Measurements from ENCODE around the gene CUBN. TPM values are rescaled to one million over a fixed set of nuclear protein-coding genes. Genes with fewer than 3 reads are reported as not detected.

CUBN gene
- total RNA-seq, 4 donors from 2014 or later = 0.37 to 1.5 (median 1.1) TPM

DNA sequence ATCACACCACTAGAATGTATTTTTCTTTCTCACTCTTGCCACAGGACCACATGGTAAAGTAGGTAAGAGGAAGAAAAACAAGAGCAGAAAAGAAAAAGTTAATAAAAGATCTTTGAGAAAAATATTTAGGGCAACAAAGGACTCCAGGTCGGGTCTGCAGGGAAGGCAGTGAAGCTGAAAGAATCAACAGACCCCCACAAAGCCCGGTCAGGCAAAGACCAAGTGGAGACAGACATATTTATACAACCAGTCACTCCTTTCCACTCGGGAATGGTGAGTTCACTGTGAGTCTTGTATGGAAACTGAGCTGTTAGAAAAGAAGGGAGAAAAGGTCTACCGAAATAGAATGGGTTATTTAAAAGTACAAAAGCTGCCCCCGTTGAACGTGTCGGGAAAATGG is 340.4 kb downstream of the CUBN start:
- TF ChIP-seq, protein P1, sequence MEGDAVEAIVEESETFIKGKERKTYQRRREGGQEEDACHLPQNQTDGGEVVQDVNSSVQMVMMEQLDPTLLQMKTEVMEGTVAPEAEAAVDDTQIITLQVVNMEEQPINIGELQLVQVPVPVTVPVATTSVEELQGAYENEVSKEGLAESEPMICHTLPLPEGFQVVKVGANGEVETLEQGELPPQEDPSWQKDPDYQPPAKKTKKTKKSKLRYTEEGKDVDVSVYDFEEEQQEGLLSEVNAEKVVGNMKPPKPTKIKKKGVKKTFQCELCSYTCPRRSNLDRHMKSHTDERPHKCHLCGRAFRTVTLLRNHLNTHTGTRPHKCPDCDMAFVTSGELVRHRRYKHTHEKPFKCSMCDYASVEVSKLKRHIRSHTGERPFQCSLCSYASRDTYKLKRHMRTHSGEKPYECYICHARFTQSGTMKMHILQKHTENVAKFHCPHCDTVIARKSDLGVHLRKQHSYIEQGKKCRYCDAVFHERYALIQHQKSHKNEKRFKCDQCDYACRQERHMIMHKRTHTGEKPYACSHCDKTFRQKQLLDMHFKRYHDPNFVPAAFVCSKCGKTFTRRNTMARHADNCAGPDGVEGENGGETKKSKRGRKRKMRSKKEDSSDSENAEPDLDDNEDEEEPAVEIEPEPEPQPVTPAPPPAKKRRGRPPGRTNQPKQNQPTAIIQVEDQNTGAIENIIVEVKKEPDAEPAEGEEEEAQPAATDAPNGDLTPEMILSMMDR (IDR thresholded peaks at IDR 0.05) = no peak
- TF ChIP-seq EP300 (IDR thresholded peaks at IDR 0.05; ENCODE audit: low read depth) (no peak), POLR2AphosphoS5 (IDR thresholded peaks at IDR 0.05) (no peak), POLR2A (IDR thresholded peaks at IDR 0.05) (no peak)
- no peaks in the 10 kb centered on the region for H3K9me3 ChIP-seq
- H3K4me3 ChIP-seq = no peak overlapping the region
- WGBS, 2 donors (ENCODE audit: low coverage in 1 of 2) = 48 to 82% methylated on average over 2 to 7 of the region's 7 CpGs
- H3K27ac ChIP-seq = no peak overlapping the region
- in situ Hi-C loops (cut with MboI; ENCODE audit: low pct_ligation_motif_present in 1 of 4, low pct_unique_long_range_greater_than_20kb in 1 of 4, low sequenced_read_pairs in 3 of 4) (loop anchor here in 2 of 4 donors (25.0 kb wide), 1 partner anchor 902 kb away; no protein-coding TSS in a partner anchor), intact Hi-C loops (cut with DNase I; ENCODE audit: low total_unique reads) (no loop called here)
- no peaks in the 10 kb centered on the region for H3K36me3 ChIP-seq
- DNase-seq = no peak
- no peaks in the 10 kb centered on the region for H3K27me3 ChIP-seq
- H3K4me1 ChIP-seq = peaks cover 0 to 6% (median 0%) of the 10 kb centered on the region in 4 donors

DNA sequence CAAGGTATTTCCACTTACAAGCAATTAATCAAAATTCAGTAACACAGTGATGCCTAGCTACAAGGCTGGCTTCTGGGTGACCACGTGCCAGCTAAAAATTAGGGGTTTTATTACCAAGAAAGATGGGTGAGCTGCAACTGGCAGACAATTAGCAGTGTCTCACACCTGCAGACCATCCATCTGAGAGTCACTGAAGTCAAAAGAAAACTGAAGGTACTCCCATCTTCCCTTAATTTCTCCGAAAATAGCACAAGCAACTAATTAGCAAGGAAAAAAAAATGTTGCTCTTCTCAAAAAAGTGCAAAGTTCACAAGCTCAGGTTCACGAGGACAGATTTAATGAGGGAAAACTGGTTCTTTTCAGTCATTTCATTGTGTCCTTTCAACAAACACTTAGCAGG is 340.8 kb downstream of the CUBN start:
- peaks cover 0 to 2% (median 0%) of the 10 kb centered on the region in 4 donors for H3K4me1 ChIP-seq
- 81 to 92% methylated on average over 3 of the region's 3 CpGs for WGBS, 2 donors (ENCODE audit: low coverage in 1 of 2)
- no peaks in the 10 kb centered on the region for H3K9me3 ChIP-seq
- no peak for DNase-seq
- intact Hi-C loops (cut with DNase I; ENCODE audit: low total_unique reads) (no loop called here), in situ Hi-C loops (cut with MboI; ENCODE audit: low pct_ligation_motif_present in 1 of 4, low pct_unique_long_range_greater_than_20kb in 1 of 4, low sequenced_read_pairs in 3 of 4) (loop anchor here in 2 of 4 donors (25.0 kb wide), 1 partner anchor 901 kb away; no protein-coding TSS in a partner anchor)
- no peak overlapping the region for H3K27ac ChIP-seq
- no peaks in the 10 kb centered on the region for H3K36me3 ChIP-seq
- no peak for TF ChIP-seq EP300 (IDR thresholded peaks at IDR 0.05; ENCODE audit: low read depth)
- H3K4me3 ChIP-seq = no peak overlapping the region
- no peaks in the 10 kb centered on the region for H3K27me3 ChIP-seq

DNA sequence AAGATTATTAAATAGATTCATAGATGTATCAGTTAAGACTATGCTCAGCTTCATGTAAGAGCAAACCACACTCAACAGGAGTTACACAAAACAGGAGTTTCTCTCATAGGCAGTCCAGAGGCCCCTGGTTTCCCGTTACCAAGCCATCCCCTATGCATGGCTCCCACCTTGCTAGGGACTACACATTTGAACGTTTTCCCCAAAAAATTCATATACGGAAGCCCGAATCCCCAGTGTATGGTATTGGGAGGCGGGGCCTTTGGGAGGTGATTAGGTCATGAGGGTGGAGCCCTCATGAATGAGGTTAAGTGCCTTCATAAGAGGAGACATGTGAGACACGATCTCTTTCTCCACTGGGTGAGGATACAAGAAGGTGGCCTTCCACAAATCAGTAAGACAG is 341.5 kb downstream of the CUBN start:
- Histone ChIP-seq H3K36me3 (no peaks in the 10 kb centered on the region), H3K4me1 (no peaks in the 10 kb centered on the region), H3K27ac (no peak overlapping the region), H3K27me3 (no peaks in the 10 kb centered on the region), H3K4me3 (no peak overlapping the region), H3K9me3 (no peaks in the 10 kb centered on the region)
- intact Hi-C loops (cut with DNase I; ENCODE audit: low total_unique reads) = no loop called here
- TF ChIP-seq POLR2A (IDR thresholded peaks at IDR 0.05) = no peak
- TF ChIP-seq EP300 (IDR thresholded peaks at IDR 0.05; ENCODE audit: low read depth) = no peak
- TF ChIP-seq, protein P1 (IDR thresholded peaks at IDR 0.05) = no peak
- TF ChIP-seq POLR2AphosphoS5 (IDR thresholded peaks at IDR 0.05) = no peak
- 74% methylated on average over 6 of the region's 6 CpGs; no CpG with 5 or more reads in 1 of the 2 donors for WGBS, 2 donors (ENCODE audit: low coverage in 1 of 2)
- DNase-seq = no peak
- in situ Hi-C loops (cut with MboI; ENCODE audit: low pct_ligation_motif_present in 1 of 4, low pct_unique_long_range_greater_than_20kb in 1 of 4, low sequenced_read_pairs in 3 of 4) = loop anchor here in 2 of 4 donors (25.0 kb wide), 1 partner anchor 901 kb away; no protein-coding TSS in a partner anchor

DNA sequence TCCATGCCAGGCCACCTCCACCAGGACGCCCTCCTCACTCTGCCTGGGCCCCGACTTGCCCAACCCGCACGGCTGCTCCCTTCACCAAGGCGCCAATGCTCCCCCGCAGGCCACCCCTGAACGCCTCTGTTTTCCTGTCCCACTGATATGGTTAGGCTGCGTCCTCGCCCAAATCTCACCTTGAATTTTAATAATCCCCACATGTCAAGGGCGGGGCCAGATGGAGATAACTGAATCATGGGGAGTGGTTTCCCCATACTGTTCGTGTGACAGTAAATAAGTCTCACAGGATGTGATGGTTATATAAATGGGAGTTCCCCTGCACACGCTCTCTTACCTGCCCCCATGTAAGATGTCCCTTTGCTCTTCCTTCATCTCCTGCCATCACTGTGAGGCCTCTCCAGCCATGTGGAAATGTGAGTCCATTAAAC is 342.2 kb downstream of the CUBN start:
- Histone ChIP-seq H3K27me3 (no peaks in the 10 kb centered on the region), H3K4me1 (no peaks in the 10 kb centered on the region), H3K4me3 (no peak overlapping the region), H3K27ac (no peak overlapping the region), H3K36me3 (no peaks in the 10 kb centered on the region), H3K9me3 (no peaks in the 10 kb centered on the region)
- DNase-seq = no peak
- WGBS, 2 donors (ENCODE audit: low coverage in 1 of 2) = 75 to 90% methylated on average over 5 to 12 of the region's 12 CpGs
- intact Hi-C loops (cut with DNase I; ENCODE audit: low total_unique reads) = no loop called here
- in situ Hi-C loops (cut with MboI; ENCODE audit: low pct_ligation_motif_present in 1 of 4, low pct_unique_long_range_greater_than_20kb in 1 of 4, low sequenced_read_pairs in 3 of 4) = loop anchor here in 2 of 4 donors (25.0 kb wide), 1 partner anchor 900 kb away; no protein-coding TSS in a partner anchor
- TF ChIP-seq POLR2A (IDR thresholded peaks at IDR 0.05) (no peak), EP300 (IDR thresholded peaks at IDR 0.05; ENCODE audit: low read depth) (no peak), POLR2AphosphoS5 (IDR thresholded peaks at IDR 0.05) (no peak)
- TF ChIP-seq, protein P1 (IDR thresholded peaks at IDR 0.05) = no peak

Measured in transverse colon (tissue), 4 donors.